ENCODE data around the gene KREMEN1. TPM values are rescaled to one million over a fixed set of nuclear protein-coding genes. Genes with fewer than 3 reads are reported as not detected.
"Not testable (repeated sequence)": the region's sequence is repeated elsewhere in the genome, so short reads cannot be mapped to it uniquely, and the experiment has no call there.

KREMEN1 gene
- total RNA-seq, 2 donors from 2014 or later, result 8.4 to 13.9 TPM

DNA sequence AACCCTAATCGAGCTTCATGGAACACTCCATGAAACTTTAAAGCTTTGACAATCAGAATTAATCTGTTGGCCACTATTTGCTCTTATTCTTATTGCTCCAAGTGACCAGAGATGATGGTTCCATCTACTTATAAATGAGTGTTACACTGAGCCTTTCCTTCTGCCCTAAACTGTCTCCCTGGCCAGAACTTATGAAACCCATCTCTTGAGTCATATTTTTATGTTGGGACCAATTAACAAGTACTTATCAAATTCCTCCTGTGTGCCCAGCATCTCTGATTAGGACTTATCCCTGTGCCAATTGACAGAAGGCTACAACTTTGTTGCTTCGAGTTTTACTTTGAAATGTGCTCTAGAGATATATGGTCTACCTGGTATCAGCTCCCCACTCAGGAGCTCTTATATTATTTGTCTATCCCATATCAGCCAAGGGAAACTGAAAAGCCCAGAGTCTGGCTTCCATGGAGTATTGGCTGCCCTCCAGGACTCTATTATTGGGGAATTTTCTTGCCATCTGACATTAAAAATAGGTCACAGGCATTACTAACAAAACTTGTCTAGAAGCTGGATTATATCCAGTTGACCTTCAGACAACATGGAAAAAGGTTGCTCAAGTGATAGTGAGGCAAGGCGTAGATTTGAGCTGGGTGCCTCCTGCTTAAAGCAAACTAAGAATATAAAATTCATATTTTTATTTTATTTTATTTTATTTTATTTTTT lies 8.8 kb downstream of the KREMEN1 start:
- Histone ChIP-seq H3K27me3 (replicated peaks; ENCODE audit: insufficient read depth) (no peaks in the 10 kb centered on the region), H3K36me3 (no peaks in the 10 kb centered on the region), H3K4me3 (no peak overlapping the region), H3K27ac (no peak overlapping the region), H3K4me1 (ENCODE audit: control insufficient read depth in 1 of 2, low read depth in 2 of 2) (peaks cover 0 to 14% of the 10 kb centered on the region in 2 donors), H3K9me3 (no peaks in the 10 kb centered on the region)
- DNase-seq (ENCODE audit: low spot score) (no peak), ATAC-seq (ENCODE audit: insufficient number of reproducible peaks, low FRiP score, low read depth) (no peak)
- TF ChIP-seq CTCF (IDR thresholded peaks at IDR 0.05), result no peak

DNA sequence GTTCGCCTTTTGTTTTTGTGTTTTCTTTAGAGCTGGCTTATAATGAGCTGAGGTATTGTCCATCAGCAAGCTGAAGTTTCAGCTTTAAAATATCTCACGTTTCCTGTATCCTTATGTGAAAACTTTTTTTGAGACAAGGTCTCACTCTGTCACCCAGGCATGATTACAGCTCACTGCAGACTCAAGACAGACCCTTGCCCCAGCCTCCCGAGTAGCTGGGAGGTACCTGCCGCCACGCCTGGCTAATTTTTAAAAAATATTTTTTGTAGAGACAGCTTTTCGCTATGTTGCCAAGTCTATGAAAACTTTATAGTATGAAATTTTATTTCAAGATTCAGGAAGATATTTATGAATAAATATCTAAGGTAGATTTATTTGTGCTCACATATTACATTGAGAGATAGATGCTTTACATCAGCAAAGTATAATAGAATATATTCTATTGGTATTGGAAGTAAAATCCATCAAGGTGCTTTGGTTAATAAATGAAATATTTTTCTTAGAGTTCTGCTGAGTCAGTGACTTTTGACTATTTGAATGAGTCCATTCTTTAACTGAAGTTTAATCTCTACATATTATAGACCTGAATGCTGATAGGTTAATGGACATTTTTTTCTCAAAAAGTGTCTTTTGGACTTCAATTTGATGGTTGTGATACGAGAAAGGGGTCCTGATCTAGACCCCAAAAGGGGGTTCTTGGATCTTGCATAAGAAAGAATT lies 10.2 kb downstream of the KREMEN1 start:
- no peaks in the 10 kb centered on the region for H3K27me3 ChIP-seq (replicated peaks; ENCODE audit: insufficient read depth)
- no peak overlapping the region for H3K27ac ChIP-seq
- DNase-seq (ENCODE audit: low spot score) (no peak), ATAC-seq (ENCODE audit: insufficient number of reproducible peaks, low FRiP score, low read depth) (no peak)
- H3K36me3 ChIP-seq, result no peaks in the 10 kb centered on the region
- no peak overlapping the region for H3K4me3 ChIP-seq
- no peaks in the 10 kb centered on the region for H3K9me3 ChIP-seq
- peaks cover 0 to 14% of the 10 kb centered on the region in 2 donors for H3K4me1 ChIP-seq (ENCODE audit: control insufficient read depth in 1 of 2, low read depth in 2 of 2)
- no peak for TF ChIP-seq CTCF (IDR thresholded peaks at IDR 0.05)

GRCh38 chr22:29083576-29083932 lies 10.7 kb downstream of the KREMEN1 start:
- H3K27ac ChIP-seq; H3K9me3 ChIP-seq; H3K36me3 ChIP-seq; DNase-seq (ENCODE audit: low spot score); H3K27me3 ChIP-seq (replicated peaks; ENCODE audit: insufficient read depth); ATAC-seq (ENCODE audit: insufficient number of reproducible peaks, low FRiP score, low read depth); H3K4me3 ChIP-seq: not testable (repeated sequence)
- peaks cover 0 to 14% of the 10 kb centered on the region in 2 donors for H3K4me1 ChIP-seq (ENCODE audit: control insufficient read depth in 1 of 2, low read depth in 2 of 2)

DNA sequence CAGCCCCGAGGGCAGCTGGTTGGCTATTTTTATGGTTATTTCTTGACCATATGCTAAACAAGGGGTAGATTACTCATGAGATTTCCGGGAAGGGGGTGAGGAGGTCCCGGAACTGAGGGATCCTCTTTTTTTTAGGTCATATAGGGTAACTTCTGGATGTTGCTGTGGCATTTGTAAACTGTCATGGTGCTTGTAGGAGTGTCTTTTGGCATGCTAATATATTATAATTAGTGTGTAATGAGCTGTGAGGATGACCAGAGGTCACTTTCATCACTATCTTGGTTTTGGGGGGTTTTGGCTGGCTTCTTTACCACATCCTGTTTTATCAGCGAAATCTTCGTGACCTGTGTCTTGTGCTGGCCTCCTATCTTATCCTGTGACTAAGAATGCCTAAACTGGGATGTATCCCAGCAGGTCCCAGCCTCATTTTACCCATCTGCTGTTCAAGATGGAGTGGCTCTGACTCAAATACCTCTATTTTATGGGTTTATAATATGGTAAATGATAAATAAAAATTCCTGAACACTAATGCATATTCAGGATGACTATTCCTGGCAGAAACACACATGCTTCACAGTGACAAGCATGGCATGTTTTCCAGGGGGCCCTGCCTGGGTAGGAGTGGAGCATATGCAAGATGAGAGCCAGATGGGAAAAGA lies 11.2 kb downstream of the KREMEN1 start:
- Histone ChIP-seq H3K4me3 (no peak overlapping the region), H3K9me3 (no peaks in the 10 kb centered on the region), H3K27ac (no peak overlapping the region), H3K36me3 (no peaks in the 10 kb centered on the region), H3K4me1 (ENCODE audit: control insufficient read depth in 1 of 2, low read depth in 2 of 2) (peaks cover 0 to 14% of the 10 kb centered on the region in 2 donors), H3K27me3 (replicated peaks; ENCODE audit: insufficient read depth) (no peaks in the 10 kb centered on the region)
- ATAC-seq (ENCODE audit: insufficient number of reproducible peaks, low FRiP score, low read depth) (no peak), DNase-seq (ENCODE audit: low spot score) (no peak)
- no peak for TF ChIP-seq CTCF (IDR thresholded peaks at IDR 0.05)

DNA sequence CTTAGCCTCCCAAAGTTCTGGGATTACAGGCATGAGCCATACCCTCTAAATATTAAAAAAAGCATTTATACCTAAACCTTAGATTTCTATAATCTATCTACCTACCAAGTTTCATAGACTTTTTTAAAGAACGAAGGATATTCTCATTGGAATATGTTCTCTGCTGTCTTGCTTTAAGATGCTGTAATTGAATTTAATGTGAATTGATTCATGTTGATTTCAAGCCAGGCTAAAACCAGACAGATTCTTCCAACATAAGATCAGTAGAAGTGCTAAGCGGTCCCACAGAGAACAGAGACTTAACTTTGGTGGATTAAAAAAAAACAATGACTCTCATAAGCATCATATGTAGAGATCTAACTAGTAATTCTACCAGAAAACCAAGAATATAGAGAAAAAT lies 14.2 kb downstream of the KREMEN1 start:
- Histone ChIP-seq H3K4me3 (no peak overlapping the region), H3K4me1 (ENCODE audit: control insufficient read depth in 1 of 2, low read depth in 2 of 2) (no peaks in the 10 kb centered on the region), H3K36me3 (no peaks in the 10 kb centered on the region), H3K9me3 (no peaks in the 10 kb centered on the region), H3K27ac (no peak overlapping the region), H3K27me3 (replicated peaks; ENCODE audit: insufficient read depth) (no peaks in the 10 kb centered on the region)
- TF ChIP-seq CTCF (IDR thresholded peaks at IDR 0.05), result no peak
- DNase-seq (ENCODE audit: low spot score) (no peak), ATAC-seq (ENCODE audit: insufficient number of reproducible peaks, low FRiP score, low read depth) (no peak)
